Pulmonary artery endothelial cell (primary cell): ENCODE data around the gene ETS1. TPM values are rescaled to one million over a fixed set of nuclear protein-coding genes. Genes with fewer than 3 reads are reported as not detected.
"Not testable (repeated sequence)": the region's sequence is repeated elsewhere in the genome, so short reads cannot be mapped to it uniquely, and the experiment has no call there.

Experiments used
- DNase-seq: peaks from one replicate; pipeline ENCODE4 v3.0.0-alpha.2; 2011; ENCODE audit warnings: low read depth, low spot score
- total RNA-seq: library from RNA; depleted of rRNA; stranded (reverse); fragments of >200 nt; gene quantifications from 2 replicates; pipeline ENCODE4 v1.2.3, GENCODE V29; 2014

ETS1 gene
- total RNA-seq, 1 donor from 2014 or later = 89.8 TPM

GRCh38 chr11:128469220-128469619 lies 118.1 kb downstream of the ETS1 start:
- DNase-seq = no peak

DNA sequence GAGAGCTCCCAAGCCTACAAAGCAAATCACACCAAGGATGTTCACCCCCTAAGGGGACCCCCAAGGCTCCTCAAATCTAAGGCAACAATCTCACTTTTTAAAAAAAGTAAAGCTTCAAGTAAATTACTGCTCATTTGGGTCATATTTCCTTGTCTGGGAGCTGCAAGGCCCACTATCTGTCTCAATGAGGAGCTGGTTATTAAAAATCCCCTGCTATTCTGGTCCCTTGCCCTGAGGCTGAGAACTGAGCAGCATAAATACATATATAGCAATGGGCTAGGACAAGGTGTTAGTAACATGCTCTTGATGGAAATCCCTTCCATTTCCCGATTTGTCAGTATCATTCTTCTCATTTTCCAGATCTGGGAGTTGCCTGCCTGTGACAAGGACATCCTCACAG lies 119.2 kb downstream of the ETS1 start:
- no peak for DNase-seq

GRCh38 chr11:128467610-128468041 lies 119.7 kb downstream of the ETS1 start:
- no peak for DNase-seq

GRCh38 chr11:128467041-128467440 lies 120.3 kb downstream of the ETS1 start:
- no peak for DNase-seq

DNA sequence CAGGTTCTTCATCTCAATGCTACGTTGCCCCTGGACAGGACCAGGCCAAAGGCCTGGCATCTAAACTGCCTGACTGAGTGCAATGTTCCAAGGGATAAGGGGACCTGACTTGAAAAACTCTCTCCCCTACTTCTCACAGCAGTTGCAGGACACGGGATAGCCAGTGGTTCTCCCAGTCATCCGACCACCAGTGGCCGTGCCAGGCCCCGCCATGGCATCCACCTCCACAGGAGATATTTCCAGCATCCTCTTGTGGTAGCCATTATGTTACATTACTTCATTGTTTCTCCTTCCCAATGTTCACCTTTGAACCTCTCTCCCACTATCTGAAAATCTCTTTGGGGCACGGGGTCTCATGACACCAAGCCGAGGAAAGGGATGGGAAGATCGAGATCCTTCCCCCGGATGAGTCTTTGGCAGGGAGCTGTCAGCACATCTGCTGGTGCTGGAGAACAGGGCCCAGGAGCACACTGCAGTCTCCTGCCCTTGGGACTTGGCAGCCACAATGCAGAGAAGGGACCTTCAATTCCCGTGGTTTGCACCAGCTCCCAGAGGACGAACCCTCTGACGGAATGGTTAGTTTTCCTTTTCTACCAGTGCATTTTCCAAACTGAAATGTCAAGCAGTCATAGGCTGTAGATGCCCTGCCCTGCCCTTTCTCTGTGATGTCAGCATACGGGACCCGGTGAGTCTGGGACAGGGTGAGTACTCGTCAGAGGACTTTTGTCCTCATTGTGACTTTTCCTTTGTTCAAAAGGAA lies 121.2 kb downstream of the ETS1 start:
- no peak for DNase-seq

DNA sequence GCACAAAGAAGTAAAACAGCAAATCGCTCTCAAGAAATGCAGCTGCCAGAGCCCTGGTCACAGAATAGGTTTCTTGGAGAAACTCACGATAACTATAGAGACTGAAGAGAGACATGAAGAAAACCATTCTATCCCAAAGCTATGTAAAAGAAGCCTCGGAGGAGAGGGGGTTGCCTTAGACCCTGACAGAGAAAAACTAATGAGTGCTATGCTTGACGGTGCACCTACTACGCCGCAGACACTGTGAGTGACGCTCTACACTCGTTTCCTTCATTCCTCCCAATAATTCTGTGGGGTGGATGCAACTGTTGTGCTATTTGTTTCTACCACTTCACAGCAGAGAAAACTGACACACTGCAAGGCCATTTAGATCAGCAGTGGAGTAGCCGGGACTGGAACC lies 121.8 kb downstream of the ETS1 start:
- no peak for DNase-seq

GRCh38 chr11:128464878-128465450 lies 122.4 kb downstream of the ETS1 start:
- no peak for DNase-seq

GRCh38 chr11:128463979-128464378 lies 123.4 kb downstream of the ETS1 start:
- no peak for DNase-seq

- peak; percentile 60 for DNase-seq
These were observed 124.0 kb downstream of the ETS1 start for GRCh38 chr11:128463371-128463829.

- DNase-seq = no peak
These were observed 124.4 kb downstream of the ETS1 start for GRCh38 chr11:128462922-128463321.

DNA sequence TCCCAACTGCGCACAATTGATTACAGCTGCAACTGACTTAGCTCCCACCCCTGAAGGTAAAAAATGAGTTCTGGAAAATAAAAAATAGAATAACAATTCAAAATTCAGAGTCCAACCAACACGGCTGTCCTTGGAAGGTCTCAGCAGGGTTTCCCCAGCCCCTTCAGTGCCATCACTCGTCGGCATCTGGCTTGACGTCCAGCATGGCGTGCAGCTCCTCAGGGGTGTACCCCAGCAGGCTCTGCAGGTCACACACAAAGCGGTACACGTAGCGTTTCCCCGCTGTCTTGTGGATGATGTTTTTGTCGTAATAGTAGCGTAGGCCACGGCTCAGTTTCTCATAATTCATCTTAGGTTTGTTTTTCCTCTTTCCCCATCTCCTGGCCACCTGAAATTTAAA lies 125.2 kb downstream of the ETS1 start:
- DNase-seq = no peak

DNA sequence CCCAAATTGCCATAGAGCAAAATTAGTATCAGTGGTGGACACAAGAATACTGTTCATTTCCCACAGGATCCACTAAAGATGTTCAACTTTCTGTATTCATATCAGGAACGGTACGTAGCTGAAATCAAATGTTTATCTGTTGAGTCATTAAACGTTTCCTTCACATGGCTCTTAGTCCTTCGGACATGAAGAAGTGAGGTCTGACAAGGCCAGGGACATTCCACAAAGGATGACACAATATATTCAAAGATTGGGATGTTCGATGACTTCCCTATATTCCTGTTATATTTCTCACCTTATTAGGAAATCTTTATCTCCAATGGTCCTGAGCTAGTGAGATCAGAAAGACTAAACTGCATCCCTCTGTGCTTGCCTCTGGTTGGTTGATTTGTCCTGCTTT lies 129.0 kb downstream of the ETS1 start:
- peak; percentile 57 for DNase-seq

- no peak for DNase-seq
These were observed 129.5 kb downstream of the ETS1 start for GRCh38 chr11:128457874-128458273.

DNA sequence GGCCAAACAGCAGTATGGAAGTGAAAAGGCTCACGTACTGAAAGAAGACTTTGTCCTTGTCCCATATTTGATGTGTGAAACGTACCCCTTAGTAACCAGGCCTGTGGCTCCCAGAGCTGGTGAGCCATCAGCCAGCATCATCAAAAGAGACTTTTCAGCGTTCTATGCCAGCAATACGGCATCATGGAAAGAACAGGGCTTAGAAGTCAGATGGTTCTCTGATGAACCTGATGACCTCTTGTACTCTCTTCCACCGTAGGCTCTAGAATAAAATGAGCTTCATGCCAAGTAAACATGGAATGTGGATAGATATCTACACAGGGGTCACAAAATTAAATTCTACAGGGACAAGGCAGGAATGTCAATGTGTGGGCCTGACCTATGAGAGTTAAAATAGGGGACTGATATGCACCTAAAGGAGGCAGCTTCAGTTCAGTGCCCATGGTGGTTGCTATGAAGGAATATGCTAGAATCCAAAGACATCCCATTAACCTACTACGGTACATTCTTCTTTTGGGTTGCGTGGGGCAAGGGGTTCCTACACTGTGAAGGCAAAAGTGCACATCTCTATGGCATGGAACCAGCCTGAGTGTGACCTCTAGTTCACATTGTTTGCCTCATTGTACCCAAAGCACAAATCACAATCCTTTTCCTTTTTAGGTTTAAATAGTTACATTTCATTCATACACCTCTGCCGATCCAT lies 130.6 kb downstream of the ETS1 start:
- DNase-seq = no peak

GRCh38 chr11:128455766-128456165 lies 131.6 kb downstream of the ETS1 start:
- no peak for DNase-seq

GRCh38 chr11:128453444-128454336 lies 133.7 kb downstream of the ETS1 start:
- DNase-seq = no peak

- DNase-seq = no peak
These were observed 135.5 kb downstream of the ETS1 start for GRCh38 chr11:128451652-128452470.

GRCh38 chr11:128450882-128451651 lies 136.3 kb downstream of the ETS1 start:
- DNase-seq = no peak

- not testable (repeated sequence) for DNase-seq
These were observed 136.9 kb downstream of the ETS1 start for GRCh38 chr11:128450425-128450824.
